Ishikawa (cell line): ENCODE measurements around the gene PLXNB2.

Experiments
- CEBPB ChIP-seq: IDR thresholded peaks from 2 replicates; pipeline ENCODE4 v1.6.1; 2012
- CREB1 ChIP-seq: IDR thresholded peaks from 2 replicates; pipeline ENCODE4 v1.6.1; 2012; ENCODE audit warnings: low read depth
- EGR1 ChIP-seq: IDR thresholded peaks from 2 replicates; pipeline ENCODE4 v1.6.1; 2012
- EP300 ChIP-seq: IDR thresholded peaks from 2 replicates; pipeline ENCODE4 v1.6.1; 2012; ENCODE audit warnings: borderline replicate concordance
- FOXM1 ChIP-seq: IDR thresholded peaks from 2 replicates; pipeline ENCODE4 v1.6.1; 2012; ENCODE audit warnings: low read depth, borderline replicate concordance
- NFIC ChIP-seq: IDR thresholded peaks from 2 replicates; pipeline ENCODE4 v1.6.1; 2012
- RAD21 ChIP-seq: IDR thresholded peaks from 2 replicates; pipeline ENCODE4 v1.6.1; 2012; ENCODE audit warnings: low read depth
- TAF1 ChIP-seq: IDR thresholded peaks from 2 replicates; pipeline ENCODE4 v1.6.1; 2012; ENCODE audit warnings: low read depth, mild to moderate bottlenecking
- TCF12 ChIP-seq: IDR thresholded peaks from 2 replicates; pipeline ENCODE4 v1.6.1; 2012; ENCODE audit warnings: low read depth
- TEAD4 ChIP-seq: IDR thresholded peaks from 2 replicates; pipeline ENCODE4 v1.6.1; 2012
- YY1 ChIP-seq: IDR thresholded peaks from 2 replicates; pipeline ENCODE4 v1.6.1; 2012; ENCODE audit warnings: low read depth
- ZBTB7A ChIP-seq: IDR thresholded peaks from 2 replicates; pipeline ENCODE4 v1.6.1; 2012; ENCODE audit warnings: low read depth
- TF ChIP-seq, protein P1 (sequence below): IDR thresholded peaks from 2 replicates; pipeline ENCODE4 v1.6.1; 2012; ENCODE audit warnings: low read depth, mild to moderate bottlenecking
- TF ChIP-seq, protein P2 (sequence below): IDR thresholded peaks from 2 replicates; pipeline ENCODE4 v1.6.1; 2012
- TF ChIP-seq, protein P3 (sequence below): IDR thresholded peaks from 2 replicates; pipeline ENCODE4 v1.6.1; 2012

PLXNB2 gene

DNA sequence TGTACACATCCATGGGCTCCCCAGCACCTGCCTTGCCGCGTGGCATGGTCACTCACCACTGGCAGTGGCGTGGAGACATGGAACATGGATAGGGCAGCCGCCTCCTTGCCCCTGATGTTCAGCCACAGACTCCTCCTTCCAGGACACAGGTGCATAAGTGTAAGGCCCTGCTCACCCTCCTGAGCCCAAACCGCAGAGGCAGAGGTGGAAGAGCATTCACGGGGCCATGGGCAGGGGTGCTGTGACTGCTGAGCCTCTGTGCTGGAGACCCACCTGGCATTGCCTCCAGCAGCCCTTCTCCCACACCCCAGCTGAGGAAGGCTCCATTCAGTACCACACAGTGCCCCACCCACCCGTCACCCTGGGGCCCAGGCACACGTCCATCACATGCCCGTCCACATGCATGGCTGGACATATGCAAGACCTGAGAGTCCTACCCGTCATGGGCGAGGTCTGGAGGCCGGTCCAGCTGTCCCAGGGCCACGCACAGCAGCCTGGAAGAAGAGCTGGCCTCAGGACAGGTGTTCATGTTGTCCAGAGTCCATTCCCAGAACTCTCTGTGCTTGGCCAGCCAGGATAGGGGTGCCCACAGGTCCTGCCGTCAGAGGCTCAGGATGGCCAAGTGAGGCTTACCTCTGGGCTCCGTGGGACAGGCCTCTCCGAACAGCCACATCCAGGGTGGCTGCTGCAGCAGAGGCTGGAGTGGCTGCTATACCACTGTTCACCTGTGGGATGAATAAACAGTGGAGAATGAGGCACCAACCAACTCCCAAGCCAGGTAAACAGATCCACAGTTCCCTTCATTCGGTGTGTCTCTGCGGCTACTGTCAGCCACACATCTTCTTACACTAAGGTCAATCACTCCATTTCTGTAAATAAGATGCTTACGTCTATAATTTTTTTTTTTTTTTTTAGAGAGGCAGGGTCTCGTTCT, 60.9 kb downstream of the PLXNB2 start:
- TF ChIP-seq CEBPB, result no peak
- no peak for TF ChIP-seq YY1
- no peak for TF ChIP-seq EP300
- no peak for TF ChIP-seq TAF1
- TF ChIP-seq, protein P1, sequence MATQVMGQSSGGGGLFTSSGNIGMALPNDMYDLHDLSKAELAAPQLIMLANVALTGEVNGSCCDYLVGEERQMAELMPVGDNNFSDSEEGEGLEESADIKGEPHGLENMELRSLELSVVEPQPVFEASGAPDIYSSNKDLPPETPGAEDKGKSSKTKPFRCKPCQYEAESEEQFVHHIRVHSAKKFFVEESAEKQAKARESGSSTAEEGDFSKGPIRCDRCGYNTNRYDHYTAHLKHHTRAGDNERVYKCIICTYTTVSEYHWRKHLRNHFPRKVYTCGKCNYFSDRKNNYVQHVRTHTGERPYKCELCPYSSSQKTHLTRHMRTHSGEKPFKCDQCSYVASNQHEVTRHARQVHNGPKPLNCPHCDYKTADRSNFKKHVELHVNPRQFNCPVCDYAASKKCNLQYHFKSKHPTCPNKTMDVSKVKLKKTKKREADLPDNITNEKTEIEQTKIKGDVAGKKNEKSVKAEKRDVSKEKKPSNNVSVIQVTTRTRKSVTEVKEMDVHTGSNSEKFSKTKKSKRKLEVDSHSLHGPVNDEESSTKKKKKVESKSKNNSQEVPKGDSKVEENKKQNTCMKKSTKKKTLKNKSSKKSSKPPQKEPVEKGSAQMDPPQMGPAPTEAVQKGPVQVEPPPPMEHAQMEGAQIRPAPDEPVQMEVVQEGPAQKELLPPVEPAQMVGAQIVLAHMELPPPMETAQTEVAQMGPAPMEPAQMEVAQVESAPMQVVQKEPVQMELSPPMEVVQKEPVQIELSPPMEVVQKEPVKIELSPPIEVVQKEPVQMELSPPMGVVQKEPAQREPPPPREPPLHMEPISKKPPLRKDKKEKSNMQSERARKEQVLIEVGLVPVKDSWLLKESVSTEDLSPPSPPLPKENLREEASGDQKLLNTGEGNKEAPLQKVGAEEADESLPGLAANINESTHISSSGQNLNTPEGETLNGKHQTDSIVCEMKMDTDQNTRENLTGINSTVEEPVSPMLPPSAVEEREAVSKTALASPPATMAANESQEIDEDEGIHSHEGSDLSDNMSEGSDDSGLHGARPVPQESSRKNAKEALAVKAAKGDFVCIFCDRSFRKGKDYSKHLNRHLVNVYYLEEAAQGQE, result no peak
- no peak for TF ChIP-seq RAD21
- TF ChIP-seq NFIC, result no peak
- TF ChIP-seq FOXM1, result no peak
- no peak for TF ChIP-seq TEAD4
- TF ChIP-seq ZBTB7A, result no peak
- TF ChIP-seq, protein P2, sequence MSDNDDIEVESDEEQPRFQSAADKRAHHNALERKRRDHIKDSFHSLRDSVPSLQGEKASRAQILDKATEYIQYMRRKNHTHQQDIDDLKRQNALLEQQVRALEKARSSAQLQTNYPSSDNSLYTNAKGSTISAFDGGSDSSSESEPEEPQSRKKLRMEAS, result no peak
- TF ChIP-seq, protein P3, sequence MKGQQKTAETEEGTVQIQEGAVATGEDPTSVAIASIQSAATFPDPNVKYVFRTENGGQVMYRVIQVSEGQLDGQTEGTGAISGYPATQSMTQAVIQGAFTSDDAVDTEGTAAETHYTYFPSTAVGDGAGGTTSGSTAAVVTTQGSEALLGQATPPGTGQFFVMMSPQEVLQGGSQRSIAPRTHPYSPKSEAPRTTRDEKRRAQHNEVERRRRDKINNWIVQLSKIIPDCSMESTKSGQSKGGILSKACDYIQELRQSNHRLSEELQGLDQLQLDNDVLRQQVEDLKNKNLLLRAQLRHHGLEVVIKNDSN, result no peak
- TF ChIP-seq TCF12, result no peak
- no peak for TF ChIP-seq CREB1
- no peak for TF ChIP-seq EGR1

DNA sequence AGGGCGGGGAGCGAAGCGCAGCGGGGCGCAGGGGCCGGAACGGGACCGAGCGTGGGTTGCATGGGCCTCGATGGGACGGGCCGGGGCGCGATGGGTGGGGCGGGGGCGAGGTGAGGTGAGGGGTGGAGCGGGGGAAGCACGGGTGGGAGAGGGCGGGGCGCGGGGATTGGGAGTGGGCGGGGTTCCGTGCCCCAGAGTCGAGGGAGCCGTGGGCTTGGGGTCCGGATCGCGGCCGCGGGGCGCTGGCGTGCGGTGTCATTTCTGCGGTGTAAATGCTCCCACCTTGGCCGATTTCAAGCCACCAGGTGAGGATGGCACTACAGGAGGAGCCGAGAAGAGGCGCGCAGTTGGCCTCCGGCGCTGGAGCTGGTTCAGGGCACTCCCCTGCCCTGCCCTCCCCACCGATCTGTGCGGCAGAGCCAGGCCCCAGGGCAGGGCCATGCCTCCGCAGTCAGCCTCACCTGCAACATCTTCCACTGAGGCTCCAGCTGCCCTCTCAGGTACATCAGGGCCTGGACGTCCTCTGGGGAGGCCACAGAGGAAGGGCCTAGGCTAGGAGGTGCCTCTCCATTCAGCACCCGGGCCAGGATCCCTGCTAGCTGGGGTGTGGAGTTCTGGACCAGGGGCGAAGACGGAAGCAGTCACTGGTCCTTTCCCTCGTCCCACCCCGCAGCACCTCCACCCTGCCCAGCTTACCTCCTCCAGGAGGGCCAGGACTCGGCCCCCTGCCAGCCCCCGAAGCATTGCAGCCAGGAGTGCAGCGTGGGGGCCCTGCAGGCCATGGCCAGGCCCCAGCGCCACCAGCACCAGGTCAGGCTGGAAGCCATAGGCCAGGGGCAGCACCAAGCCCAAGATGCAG, 62.0 kb downstream of the PLXNB2 start:
- no peak for TF ChIP-seq FOXM1
- TF ChIP-seq TEAD4, result no peak
- no peak for TF ChIP-seq EP300
- TF ChIP-seq TCF12, result no peak
- TF ChIP-seq, protein P2, result no peak
- no peak for TF ChIP-seq EGR1
- no peak for TF ChIP-seq RAD21
- TF ChIP-seq ZBTB7A, result no peak; the same call in 1 of the 2 replicates
- TF ChIP-seq CEBPB, result no peak
- TF ChIP-seq YY1, result no peak
- TF ChIP-seq, protein P3, result no peak
- TF ChIP-seq NFIC, result no peak
- TF ChIP-seq TAF1, result no peak

DNA sequence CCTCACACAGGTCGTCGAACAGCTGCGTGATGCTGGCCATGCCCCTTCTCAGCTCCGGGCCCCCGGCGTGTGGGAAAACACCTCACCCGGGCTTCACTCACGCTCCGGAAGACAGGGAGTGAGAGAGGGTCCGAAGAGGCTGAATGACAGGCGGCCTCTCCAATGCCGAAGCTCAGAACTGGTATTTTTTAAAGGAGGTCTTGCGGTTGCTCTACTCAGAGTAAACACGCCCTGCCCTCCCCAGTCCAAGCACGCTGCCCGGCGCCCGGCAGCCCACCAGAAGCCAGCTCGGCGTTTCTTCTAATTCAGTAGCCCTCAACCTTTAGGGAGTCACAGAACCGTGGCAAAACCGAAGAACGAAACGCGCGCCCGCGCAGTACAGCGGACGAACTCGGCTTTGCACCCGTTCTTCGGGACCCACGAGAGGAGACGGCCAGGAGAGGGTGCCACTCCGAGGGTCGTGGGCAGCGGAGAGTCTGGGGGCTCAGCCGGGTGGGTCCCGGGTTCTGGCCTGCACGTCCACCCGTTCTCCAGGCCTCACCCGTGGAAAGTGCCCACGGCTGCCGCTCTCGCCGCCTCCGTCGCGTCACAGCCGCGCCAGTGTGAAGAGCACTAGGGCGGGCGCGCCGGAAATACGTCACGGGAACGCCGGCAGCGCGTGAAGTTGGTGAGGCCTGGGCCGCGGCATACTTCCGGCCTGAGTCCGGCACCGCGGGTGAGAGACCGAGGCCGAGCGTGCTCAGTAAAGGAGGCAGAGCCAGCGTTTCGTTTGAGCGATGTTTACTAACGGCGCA, 62.8 kb downstream of the PLXNB2 start, which contains the start of gene TUBGCP6:
TSS of gene TUBGCP6 (minus strand) at position 604 of the 794 bp plus-strand sequence. CDS start at position 40, 564 bp downstream.
- TF ChIP-seq EP300 (peak; percentile 61; the same call in 1 of the 2 replicates), CEBPB (0 out of 2 replicates have a peak, but pooled peaks have one; percentile 14), NFIC (0 out of 2 replicates have a peak, but pooled peaks have one; percentile 53), TEAD4 (peak; percentile 52; the same call in 1 of the 2 replicates), FOXM1 (0 out of 2 replicates have a peak, but pooled peaks have one; percentile 26), ZBTB7A (peak; percentile 30; the same call in 1 of the 2 replicates), TAF1 (peak; percentile 75), CREB1 (peak; percentile 99), TCF12 (peak; percentile 62), YY1 (peak; percentile 79), EGR1 (0 out of 2 replicates have a peak, but pooled peaks have one; percentile 15), RAD21 (0 out of 2 replicates have a peak, but pooled peaks have one; percentile 2)
- TF ChIP-seq, protein P2, result peak; percentile 91
- TF ChIP-seq, protein P1, result 0 out of 2 replicates have a peak, but pooled peaks have one; percentile 12
- TF ChIP-seq, protein P3, result peak; percentile 55; the same call in 1 of the 2 replicates
